22Rv1 (cell line): Measurements from ENCODE around the gene FAM184B.

ENCODE experiments used
- H3K27ac ChIP-seq: fragments of 450-650 bp; 2 replicates; pipeline ENCODE4 v1.5.1; 2017
- CTCF ChIP-seq: fragments of 450-650 bp; IDR thresholded peaks from 2 replicates; pipeline ENCODE4 v1.5.1; 2017; ENCODE audit warnings: mild to moderate bottlenecking
- ZFX ChIP-seq: fragments of 450-650 bp; IDR thresholded peaks from 2 replicates; pipeline ENCODE4 v1.6.1; 2017; ENCODE audit warnings: antibody characterized with exemption, borderline replicate concordance

Gene FAM184B

GRCh38 chr4:17765514-17766286, 15.7 kb downstream of the FAM184B start:
- no peak for TF ChIP-seq ZFX
- no peak for TF ChIP-seq CTCF
- no peak overlapping the region for H3K27ac ChIP-seq

GRCh38 chr4:17763931-17764330, 17.5 kb downstream of the FAM184B start:
- TF ChIP-seq ZFX (no peak), CTCF (no peak)
- H3K27ac ChIP-seq, result no peak overlapping the region

GRCh38 chr4:17763416-17763815, 18.0 kb downstream of the FAM184B start:
- H3K27ac ChIP-seq, result no peak overlapping the region
- TF ChIP-seq CTCF (no peak), ZFX (no peak)

- TF ChIP-seq ZFX (no peak), CTCF (peak; percentile 12; the same call in 1 of the 2 replicates)
- no peak overlapping the region for H3K27ac ChIP-seq
These were observed 18.7 kb downstream of the FAM184B start for GRCh38 chr4:17762726-17763125.

- H3K27ac ChIP-seq, result no peak overlapping the region
- TF ChIP-seq CTCF, result no peak
- TF ChIP-seq ZFX, result no peak
These were observed 20.4 kb downstream of the FAM184B start for GRCh38 chr4:17761062-17761461.

- no peak for TF ChIP-seq CTCF
- no peak for TF ChIP-seq ZFX
These were observed 20.8 kb downstream of the FAM184B start for GRCh38 chr4:17760626-17761025.

GRCh38 chr4:17758485-17758884, 22.9 kb downstream of the FAM184B start:
- TF ChIP-seq ZFX (no peak), CTCF (no peak)
- H3K27ac ChIP-seq, result no peak overlapping the region

More at GRCh38 chr4:17760626-17761025, 20.8 kb downstream of the FAM184B start:
- H3K27ac ChIP-seq, result no peak overlapping the region
